ENCODE data around the gene LILRB1. TPM values are rescaled to one million over a fixed set of nuclear protein-coding genes. Genes with fewer than 3 reads are reported as not detected.

Gene LILRB1
- total and polyA plus RNA-seq, 2 of the 13 experiments (the other 11 are each of a cell fraction or from before 2014, with no cell fraction given) = not detected

GRCh38 chr19:54606891-54607784 is 23.1 kb upstream of the LILRB1 start:
- no peak for ATAC-seq
- Histone ChIP-seq H3K79me2 (ENCODE audit: insufficient read depth, low read length) (no peaks in the 10 kb centered on the region), H3K4me2 (ENCODE audit: low read depth, low read length) (no peak overlapping the region), H3K4me1 (ENCODE audit: insufficient read depth, low read length) (no peaks in the 10 kb centered on the region), H3K9ac (ENCODE audit: insufficient read depth, low read depth, low read length) (no peak overlapping the region), H4K20me1 (ENCODE audit: insufficient read depth, low read length) (no peaks in the 10 kb centered on the region), H3K9me3 (ENCODE audit: low read length) (no peaks in the 10 kb centered on the region), H3K4me3 (replicated peaks in 1 of 3; ENCODE audit: insufficient read depth in 1 of 3, low read depth in 2 of 3, low read length in 3 of 3) (no peak overlapping the region), H3K27me3 (ENCODE audit: control insufficient read depth in 1 of 2, insufficient read depth in 2 of 2, low read length in 2 of 2) (peaks cover 0 to 12% of the 10 kb centered on the region in 2 experiments; a peak in 2 of 5 replicates), H3K27ac (ENCODE audit: extremely low read length, insufficient read depth, low read length) (no peak overlapping the region), H2AFZ (ENCODE audit: low read length) (no peak overlapping the region), H3K36me3 (replicated peaks in 1 of 2; ENCODE audit: control insufficient read depth in 1 of 2, insufficient read depth in 2 of 2, low read length in 2 of 2) (no peaks in the 10 kb centered on the region)
- ChIA-PET CTCF (ENCODE audit: low intra/inter-chr PET ratio, low total read pairs) (no interaction called here), POLR2A (no interaction called here)
- intact Hi-C loops (cut with micrococcal nuclease; ENCODE audit: unreplicated experiment) = no loop called here
- DNase-seq (ENCODE audit: low spot score) = no peak
- no peak for FAIRE-seq
- BruUV-seq (replicated peaks) = no TSS peak
- TF ChIP-seq CCDC6 (CRISPR knock-in tag; IDR thresholded peaks at IDR 0.05) (no peak), ZNF34 (CRISPR knock-in tag; IDR thresholded peaks at IDR 0.05; ENCODE audit: borderline replicate concordance) (no peak), ZNF44 (CRISPR knock-in tag; IDR thresholded peaks at IDR 0.05) (no peak)
- in situ Hi-C loops (cut with HindIII; ENCODE audit: extremely low pct_ligation_motif_present, low pct_unique_long_range_greater_than_20kb) = no loop called here
- 24% methylated on average over 16 of the region's 16 CpGs for WGBS (ENCODE audit: low lambda C conversion rate)

GRCh38 chr19:54607785-54608150 is 22.5 kb upstream of the LILRB1 start:
- no peak overlapping the region for H3K27ac ChIP-seq (ENCODE audit: extremely low read length, insufficient read depth, low read length)
- ChIA-PET CTCF (ENCODE audit: low intra/inter-chr PET ratio, low total read pairs) (no interaction called here), POLR2A (no interaction called here)
- BruUV-seq (replicated peaks) = no TSS peak
- ATAC-seq = no peak
- no peaks in the 10 kb centered on the region for H4K20me1 ChIP-seq (ENCODE audit: insufficient read depth, low read length)
- H2AFZ ChIP-seq (ENCODE audit: low read length) = no peak overlapping the region
- intact Hi-C loops (cut with micrococcal nuclease; ENCODE audit: unreplicated experiment) = no loop called here
- in situ Hi-C loops (cut with HindIII; ENCODE audit: extremely low pct_ligation_motif_present, low pct_unique_long_range_greater_than_20kb) = no loop called here
- no peak overlapping the region for H3K4me3 ChIP-seq (replicated peaks in 1 of 3; ENCODE audit: insufficient read depth in 1 of 3, low read depth in 2 of 3, low read length in 3 of 3)
- TF ChIP-seq ZNF326 (CRISPR knock-in tag; IDR thresholded peaks at IDR 0.05; ENCODE audit: borderline replicate concordance) (no peak), GPN1 (CRISPR knock-in tag; IDR thresholded peaks at IDR 0.05; ENCODE audit: borderline replicate concordance) (no peak), E2F5 (CRISPR knock-in tag; conservative IDR thresholded peaks at IDR 0.05) (no peak), SMAD1 (CRISPR knock-in tag; IDR thresholded peaks at IDR 0.05; ENCODE audit: borderline replicate concordance, low read depth) (no peak), NFE2L1 (CRISPR knock-in tag; IDR thresholded peaks at IDR 0.05; ENCODE audit: borderline replicate concordance) (no peak), KLF11 (CRISPR knock-in tag; IDR thresholded peaks at IDR 0.05) (no peak), ZNF124 (CRISPR knock-in tag; IDR thresholded peaks at IDR 0.05) (no peak)
- no CpG with 5 or more reads among the region's 5 CpGs for WGBS (ENCODE audit: low lambda C conversion rate)
- no peaks in the 10 kb centered on the region for H3K4me1 ChIP-seq (ENCODE audit: insufficient read depth, low read length)
- H3K4me2 ChIP-seq (ENCODE audit: low read depth, low read length) = no peak overlapping the region
- H3K27me3 ChIP-seq (ENCODE audit: control insufficient read depth in 1 of 2, insufficient read depth in 2 of 2, low read length in 2 of 2) = peaks cover 0 to 12% of the 10 kb centered on the region in 2 experiments; a peak in 2 of 5 replicates
- no peaks in the 10 kb centered on the region for H3K79me2 ChIP-seq (ENCODE audit: insufficient read depth, low read length)
- DNase-seq (ENCODE audit: low spot score) = no peak
- no peaks in the 10 kb centered on the region for H3K9me3 ChIP-seq (ENCODE audit: low read length)
- no peak overlapping the region for H3K9ac ChIP-seq (ENCODE audit: insufficient read depth, low read depth, low read length)
- no peaks in the 10 kb centered on the region for H3K36me3 ChIP-seq (replicated peaks in 1 of 2; ENCODE audit: control insufficient read depth in 1 of 2, insufficient read depth in 2 of 2, low read length in 2 of 2)
- FAIRE-seq = no peak

Measured in HepG2 (cell line).